NCI-H748 (cell line): Measurements from ENCODE around the gene MTRFR.

Experiments
- DNase-seq: peaks from one replicate; lab custom pipeline; 2025; ENCODE audit not compliant: unreplicated experiment; lab: John Stamatoyannopoulos, UW

MTRFR gene

GRCh38 chr12:123269896-123270213 lies 36.6 kb downstream of the MTRFR start:
- DNase-seq = no peak

GRCh38 chr12:123270214-123271000 lies 37.2 kb downstream of the MTRFR start:
- DNase-seq = peak; percentile 26

GRCh38 chr12:123271001-123271668 lies 37.9 kb downstream of the MTRFR start:
- DNase-seq = peak; percentile 74

- DNase-seq = no peak
These were observed 39.9 kb downstream of the MTRFR start for GRCh38 chr12:123273166-123273565.

GRCh38 chr12:123278101-123278627 lies 44.9 kb downstream of the MTRFR start:
- DNase-seq = no peak

- DNase-seq = no peak
These were observed 47.7 kb downstream of the MTRFR start for GRCh38 chr12:123280971-123281370.

GRCh38 chr12:123282111-123282510 lies 48.9 kb downstream of the MTRFR start:
- DNase-seq = no peak

- DNase-seq = no peak
These were observed 50.2 kb downstream of the MTRFR start for GRCh38 chr12:123283461-123283860.

- no peak for DNase-seq
These were observed 51.4 kb downstream of the MTRFR start for GRCh38 chr12:123284669-123285068.

GRCh38 chr12:123286652-123287373 lies 53.6 kb downstream of the MTRFR start:
- DNase-seq = no peak

GRCh38 chr12:123288751-123289346 lies 55.6 kb downstream of the MTRFR start:
- no peak for DNase-seq

GRCh38 chr12:123289911-123290310 lies 56.7 kb downstream of the MTRFR start:
- DNase-seq = no peak

- DNase-seq = no peak
These were observed 60.0 kb downstream of the MTRFR start for GRCh38 chr12:123293178-123293760.

- DNase-seq = no peak
These were observed 71.9 kb downstream of the MTRFR start for GRCh38 chr12:123305136-123305535.

- no peak for DNase-seq
These were observed 73.0 kb downstream of the MTRFR start for GRCh38 chr12:123306200-123306599.
